GM10847 (cell line): ENCODE data around the gene APH1A.

Source experiments
- POLR2A ChIP-seq: IDR thresholded peaks from 2 replicates; pipeline ENCODE4 v1.6.1; 2011; ENCODE audit not compliant: insufficient read length; ENCODE audit errors: extremely low read depth

APH1A gene

GRCh38 chr1:150243003-150243402, 25.8 kb downstream of the APH1A start:
- no peak for TF ChIP-seq POLR2A

- TF ChIP-seq POLR2A = no peak
Observed at GRCh38 chr1:150237746-150238145, 31.1 kb downstream of the APH1A start.

- no peak for TF ChIP-seq POLR2A
Observed at GRCh38 chr1:150236614-150237100, 32.2 kb downstream of the APH1A start.

GRCh38 chr1:150235852-150236613, 32.8 kb downstream of the APH1A start, which contains the start of gene ANP32E:
Gene ANP32E, minus strand, starts transcription at chr1:150236112. Its CDS starts 326 bp downstream, at chr1:150235786.
- peak; percentile 95 for TF ChIP-seq POLR2A

- TF ChIP-seq POLR2A = no peak
Observed at GRCh38 chr1:150235294-150235851, 33.4 kb downstream of the APH1A start.

- peak; percentile 63 for TF ChIP-seq POLR2A
Observed at GRCh38 chr1:150234566-150235293, 34.1 kb downstream of the APH1A start.

- TF ChIP-seq POLR2A = no peak
Observed at GRCh38 chr1:150234309-150234565, 34.6 kb downstream of the APH1A start.

GRCh38 chr1:150233359-150234308, 35.2 kb downstream of the APH1A start:
- no peak for TF ChIP-seq POLR2A

GRCh38 chr1:150227228-150227627, 41.6 kb downstream of the APH1A start:
- TF ChIP-seq POLR2A = no peak

- no peak for TF ChIP-seq POLR2A
Observed at GRCh38 chr1:150226486-150226885, 42.3 kb downstream of the APH1A start.

GRCh38 chr1:150225546-150225945, 43.3 kb downstream of the APH1A start:
- no peak for TF ChIP-seq POLR2A

- no peak for TF ChIP-seq POLR2A
Observed at GRCh38 chr1:150224983-150225382, 43.8 kb downstream of the APH1A start.

GRCh38 chr1:150221552-150221951, 47.3 kb downstream of the APH1A start:
- no peak for TF ChIP-seq POLR2A
